Stimulated activated CD4-positive, alpha-beta T cell treated with anti-CD3 and anti-CD28 coated beads, Interleukin-2, amount 100 ng/mL, for 24 hours (primary cell): ENCODE results near the gene NRCAM.

Source experiments
- DNase-seq, 2 donors: peaks; one replicate each; pipeline ENCODE4 v3.0.0-alpha.2; 2020

NRCAM gene

GRCh38 chr7:108114117-108114841, 342.0 kb downstream of the NRCAM start:
- DNase-seq, result peak in 1 of 2 donors; percentile 5

- no peak for DNase-seq
Measured at GRCh38 chr7:108112683-108113082, 343.6 kb downstream of the NRCAM start.

DNA sequence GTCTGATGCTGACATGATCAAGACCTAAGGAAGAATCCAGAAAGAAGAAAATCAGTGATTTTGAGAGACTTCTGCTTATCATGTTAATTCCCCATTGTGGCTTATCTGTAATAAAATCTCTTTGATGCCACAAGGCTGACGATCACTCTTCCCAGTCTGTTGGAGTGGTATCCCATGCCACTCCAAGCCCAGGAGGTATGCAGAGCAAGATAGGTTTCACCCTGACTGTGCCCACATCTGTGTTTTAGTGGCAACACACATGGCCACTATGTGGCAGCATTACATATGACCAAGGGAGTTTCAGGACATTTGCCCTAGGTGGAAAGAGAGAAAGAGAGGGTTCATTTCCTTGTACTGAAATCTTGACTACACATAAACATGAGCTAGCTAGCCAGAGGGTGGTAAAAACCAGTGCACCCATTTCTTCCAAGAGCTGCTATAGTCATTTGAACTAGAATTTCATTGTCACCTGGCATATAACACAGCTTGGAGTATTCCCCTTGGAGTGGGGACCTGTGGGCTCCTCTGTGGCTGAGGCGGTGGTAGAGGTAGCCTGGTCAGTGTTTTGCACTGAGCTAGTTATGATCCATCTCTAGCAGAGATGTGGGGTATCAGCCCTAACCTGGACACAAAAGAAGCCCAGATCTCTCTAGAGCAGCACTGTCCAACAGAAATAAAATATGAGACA, 346.9 kb downstream of the NRCAM start:
- no peak for DNase-seq

DNA sequence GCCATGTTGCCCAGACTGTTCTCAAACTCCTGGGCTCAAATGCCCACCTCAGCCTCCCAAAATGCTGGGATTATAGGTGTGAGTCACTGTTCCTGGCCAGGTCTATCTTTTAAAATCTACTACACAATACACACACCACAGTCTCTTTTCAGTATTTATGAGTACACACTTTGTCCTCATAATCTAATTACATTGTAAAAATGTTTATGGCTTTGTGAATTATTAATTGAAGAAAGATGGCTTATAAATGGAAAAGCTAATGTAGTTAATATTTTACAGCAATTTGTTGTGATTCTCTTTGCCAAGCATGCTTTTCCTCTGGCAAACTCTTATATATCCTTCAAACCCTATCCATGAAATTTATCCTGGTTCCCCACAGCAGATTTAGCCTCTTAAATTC, 348.1 kb downstream of the NRCAM start:
- DNase-seq, result no peak

DNA sequence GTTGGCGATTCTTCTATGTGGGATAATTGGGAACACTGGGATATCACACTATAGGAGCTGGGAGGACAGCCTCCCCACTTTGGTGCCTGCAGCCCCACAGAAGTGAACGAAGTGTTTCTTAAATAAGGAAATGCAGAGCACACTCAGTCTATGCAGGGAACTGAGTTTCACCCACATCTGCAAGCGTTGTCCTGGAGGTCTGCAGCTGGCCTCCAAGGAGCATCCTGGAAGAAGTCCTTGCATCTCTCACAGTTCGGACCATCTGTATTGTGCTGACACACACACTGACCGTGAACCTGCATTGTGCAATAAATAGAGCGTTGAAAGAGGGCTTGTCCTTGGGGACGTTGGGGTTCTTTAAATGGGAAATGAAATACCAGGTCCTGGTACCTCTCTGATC, 351.9 kb downstream of the NRCAM start:
- no peak for DNase-seq

DNA sequence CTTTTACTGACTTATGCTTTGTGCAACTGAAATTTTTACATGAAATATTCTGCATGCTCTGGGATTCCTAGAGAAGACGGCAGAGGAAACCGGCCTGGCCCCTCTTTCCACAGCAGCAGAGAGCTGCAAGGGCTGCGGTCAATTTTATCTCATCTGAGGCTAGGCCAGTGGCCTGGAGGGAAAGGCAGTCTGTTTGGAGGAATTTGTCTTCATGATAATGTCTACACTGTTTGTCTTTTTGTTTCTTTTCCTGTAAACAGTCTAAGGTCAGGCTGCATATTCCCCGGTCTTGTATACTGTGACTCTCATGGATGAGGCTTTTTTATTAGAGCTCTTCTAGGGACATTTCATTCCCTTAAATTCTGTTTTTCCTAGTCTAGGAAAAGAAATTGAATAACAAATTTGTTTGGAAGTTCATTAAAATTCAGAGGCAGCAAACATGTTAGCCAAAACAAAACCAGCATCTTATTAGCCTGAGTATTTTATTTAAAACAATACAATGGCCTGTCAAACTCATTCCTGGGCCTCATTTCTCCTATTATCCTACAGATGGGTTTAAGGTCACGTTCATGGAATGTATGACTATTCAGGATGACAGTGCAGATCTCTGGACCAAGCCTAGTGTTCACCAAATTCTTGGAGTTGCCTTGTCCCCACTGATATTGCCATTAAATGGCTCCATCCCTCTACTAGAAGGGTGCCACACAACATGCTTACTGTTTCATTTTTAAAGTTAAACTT, 352.5 kb downstream of the NRCAM start:
- no peak for DNase-seq

DNA sequence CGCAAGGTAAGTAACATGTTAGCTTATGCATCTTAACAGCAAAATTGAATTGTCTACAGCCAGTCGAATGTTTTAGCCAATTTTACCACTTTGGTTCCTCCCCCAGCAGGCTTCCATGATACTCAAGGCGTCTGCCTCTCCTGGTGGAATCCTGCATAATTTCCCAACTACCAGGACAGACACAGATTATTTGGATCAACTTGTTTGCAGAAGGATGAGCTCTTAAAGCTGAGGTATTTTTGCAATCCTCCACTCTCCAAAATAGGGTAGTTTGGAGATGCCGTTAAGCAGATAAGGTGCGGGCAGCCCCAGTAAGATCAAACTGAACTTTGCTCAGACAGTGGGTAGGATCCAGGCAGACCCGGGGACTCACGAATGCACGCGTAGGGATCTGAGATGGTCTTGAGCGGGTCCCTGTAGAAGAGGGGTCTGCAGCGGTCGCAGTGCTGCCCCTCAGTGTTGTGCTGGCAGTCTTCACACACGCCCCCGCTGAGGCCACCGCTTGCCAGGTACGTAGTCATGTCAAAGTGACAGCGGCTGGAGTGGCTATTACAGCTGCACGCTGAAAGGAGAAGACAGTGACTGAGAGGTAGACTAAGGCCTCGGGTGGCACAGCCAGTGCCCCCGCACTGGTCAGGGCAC, 353.4 kb downstream of the NRCAM start:
- no peak for DNase-seq

DNA sequence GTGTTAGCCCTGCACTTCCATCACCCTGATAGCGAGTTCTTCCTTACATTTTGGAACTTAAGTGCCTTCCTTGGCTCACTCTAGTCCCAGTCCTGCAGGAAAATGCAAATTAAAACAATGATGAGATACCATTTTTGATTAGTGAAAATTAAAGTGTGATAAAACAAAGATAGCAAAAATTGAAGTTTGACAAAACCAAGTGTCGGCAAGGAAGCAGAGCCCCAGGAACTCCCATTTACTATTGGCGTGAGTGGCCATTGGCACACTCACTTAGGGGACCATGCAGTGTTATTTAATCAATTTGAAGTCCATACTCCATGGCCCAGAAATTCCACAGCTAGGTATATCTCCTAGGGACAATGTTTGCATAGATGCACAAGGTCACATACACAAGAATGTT, 354.5 kb downstream of the NRCAM start:
- no peak for DNase-seq

GRCh38 chr7:108099713-108100112, 356.5 kb downstream of the NRCAM start:
- no peak for DNase-seq

- no peak for DNase-seq
Measured at GRCh38 chr7:108097703-108098102, 358.5 kb downstream of the NRCAM start.
